Body of pancreas (tissue), 4 donors: Measurements from ENCODE around the gene PCSK2.

Source experiments
- POLR2A ChIP-seq, 3 donors: fragments of 450-650 bp; IDR thresholded peaks; one replicate each; pipeline ENCODE4 v1.6.1; 2016; ENCODE audit warnings: antibody characterized with exemption in 3 of 3, mild to moderate bottlenecking in 2 of 3
- TF ChIP-seq, protein P1 (sequence below), 7 experiments: fragments of 450-650 bp in 4 of 7; fragments of 200-600 bp in 3 of 7; sonication (generic) in 3 of 7; IDR thresholded peaks; one replicate each; pipeline ENCODE4 v1.5.1; 2016 to 2019; ENCODE audit warnings: antibody characterized with exemption in 7 of 7

DNA sequence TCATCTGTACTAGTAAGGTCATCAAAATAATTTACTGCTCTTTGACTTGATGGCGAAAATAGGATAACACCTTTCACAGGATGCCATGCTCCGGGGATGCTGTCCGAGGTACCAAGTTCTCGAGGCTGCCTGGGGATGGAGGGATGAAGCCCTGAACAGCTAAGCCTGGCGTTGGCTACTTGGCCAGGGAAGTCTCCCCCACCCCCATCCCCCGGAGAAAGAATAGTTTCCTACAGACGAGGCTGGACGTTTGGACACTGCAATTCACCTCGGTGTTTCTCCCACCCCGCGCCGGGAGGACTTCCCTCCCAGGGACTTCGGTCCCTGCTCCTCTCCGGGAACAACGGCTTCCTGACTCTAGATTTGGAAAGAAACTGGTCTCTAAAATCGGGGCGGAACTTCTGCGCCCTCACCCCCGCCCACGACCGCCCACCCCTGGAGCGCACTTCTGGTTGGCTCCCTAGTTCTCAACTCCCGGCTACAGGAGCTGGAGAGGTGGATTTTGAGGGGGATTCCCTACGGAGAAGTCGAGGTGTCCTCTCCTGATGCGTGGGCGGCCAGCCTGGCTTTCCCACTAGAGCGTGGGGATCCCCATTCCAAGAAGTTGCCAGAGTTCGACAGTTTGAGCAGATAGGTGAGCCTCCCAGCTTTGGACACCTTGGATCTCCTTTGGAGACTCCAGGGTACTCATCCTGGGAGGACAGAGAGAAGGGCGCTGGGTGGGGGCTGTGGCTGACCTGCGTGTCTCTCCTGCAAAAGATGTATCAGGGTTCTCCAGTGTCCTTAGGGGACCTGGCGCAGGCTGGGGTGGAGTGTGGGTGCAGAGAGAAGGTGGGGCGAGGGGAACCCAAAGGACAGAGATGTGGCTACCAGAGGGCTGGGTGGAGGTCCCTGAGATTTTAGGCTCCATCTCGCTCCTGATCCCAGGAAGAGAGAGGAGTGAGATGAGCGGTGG is 1.1 kb downstream of the PCSK2 start:
- TF ChIP-seq, protein P1, sequence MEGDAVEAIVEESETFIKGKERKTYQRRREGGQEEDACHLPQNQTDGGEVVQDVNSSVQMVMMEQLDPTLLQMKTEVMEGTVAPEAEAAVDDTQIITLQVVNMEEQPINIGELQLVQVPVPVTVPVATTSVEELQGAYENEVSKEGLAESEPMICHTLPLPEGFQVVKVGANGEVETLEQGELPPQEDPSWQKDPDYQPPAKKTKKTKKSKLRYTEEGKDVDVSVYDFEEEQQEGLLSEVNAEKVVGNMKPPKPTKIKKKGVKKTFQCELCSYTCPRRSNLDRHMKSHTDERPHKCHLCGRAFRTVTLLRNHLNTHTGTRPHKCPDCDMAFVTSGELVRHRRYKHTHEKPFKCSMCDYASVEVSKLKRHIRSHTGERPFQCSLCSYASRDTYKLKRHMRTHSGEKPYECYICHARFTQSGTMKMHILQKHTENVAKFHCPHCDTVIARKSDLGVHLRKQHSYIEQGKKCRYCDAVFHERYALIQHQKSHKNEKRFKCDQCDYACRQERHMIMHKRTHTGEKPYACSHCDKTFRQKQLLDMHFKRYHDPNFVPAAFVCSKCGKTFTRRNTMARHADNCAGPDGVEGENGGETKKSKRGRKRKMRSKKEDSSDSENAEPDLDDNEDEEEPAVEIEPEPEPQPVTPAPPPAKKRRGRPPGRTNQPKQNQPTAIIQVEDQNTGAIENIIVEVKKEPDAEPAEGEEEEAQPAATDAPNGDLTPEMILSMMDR (IDR thresholded peaks at IDR 0.05) = no peak
- no peak for TF ChIP-seq POLR2A (IDR thresholded peaks at IDR 0.05)
